Osteoblast (primary cell): ENCODE data around the gene SMIM21. TPM values are rescaled to one million over a fixed set of nuclear protein-coding genes. Genes with fewer than 3 reads are reported as not detected.
A peak's percentile ranks its signal among the peaks of the same experiment; 100 is the strongest.

Experiments used
- DNase-seq: peaks from one replicate; pipeline ENCODE4 v3.0.0; 2011; ENCODE audit warnings: low spot score, mixed read lengths; ENCODE audit not compliant: insufficient read length; ENCODE audit errors: missing footprints
- H2AFZ ChIP-seq: 2 replicates; pipeline ENCODE4 v1.6.0; 2011; ENCODE audit warnings: mild to moderate bottlenecking, low read length
- H3K27ac ChIP-seq: 2 replicates; pipeline ENCODE4 v1.5.1; 2011; ENCODE audit warnings: mild to moderate bottlenecking, low read depth, low read length, moderate library complexity
- H3K27me3 ChIP-seq: 2 replicates; pipeline ENCODE4 v1.6.0; 2012; ENCODE audit warnings: mild to moderate bottlenecking, control low read depth, inconsistent platforms, low read length, moderate library complexity; ENCODE audit not compliant: insufficient read depth
- H3K36me3 ChIP-seq: 2 replicates; pipeline ENCODE4 v1.5.1; 2011; ENCODE audit warnings: mild to moderate bottlenecking, low read length, control low read depth, moderate library complexity; ENCODE audit not compliant: insufficient read depth
- H3K4me1 ChIP-seq: 2 replicates; pipeline ENCODE4 v1.5.1; 2011; ENCODE audit warnings: mild to moderate bottlenecking, low read length, control low read depth, moderate library complexity; ENCODE audit not compliant: insufficient read depth
- H3K4me2 ChIP-seq: 2 replicates; pipeline ENCODE4 v1.6.0; 2011; ENCODE audit warnings: mild to moderate bottlenecking, low read length; ENCODE audit not compliant: insufficient read depth
- H3K4me3 ChIP-seq: fragments of 200-600 bp; sonication (generic); 3 replicates; pipeline ENCODE4 v1.5.1; 2012; ENCODE audit warnings: mild to moderate bottlenecking, low read length, inconsistent platforms; ENCODE audit not compliant: insufficient read depth
- H3K79me2 ChIP-seq: 2 replicates; pipeline ENCODE4 v1.6.0; 2012; ENCODE audit warnings: mild to moderate bottlenecking, low read length, control low read depth, inconsistent platforms; ENCODE audit not compliant: insufficient read depth
- H3K9me3 ChIP-seq: 2 replicates; pipeline ENCODE4 v1.5.1; 2011; ENCODE audit warnings: low read depth, low read length, control low read depth
- H4K20me1 ChIP-seq: 2 replicates; pipeline ENCODE4 v1.6.0; 2012; ENCODE audit warnings: mild to moderate bottlenecking, low read length, control low read depth; ENCODE audit not compliant: insufficient read depth
- CTCF ChIP-seq: IDR thresholded peaks from 2 replicates; pipeline ENCODE4 v1.5.1; 2011; ENCODE audit warnings: mild to moderate bottlenecking, low read depth, low read length, moderate library complexity; ENCODE audit errors: extremely low read depth
- total RNA-seq: library from RNA; depleted of rRNA; stranded (reverse); fragments of >200 nt; gene quantifications from 2 replicates; pipeline ENCODE4 v1.2.3, GENCODE V29; 2012

The SMIM21 gene
- total RNA-seq, 1 donor: not detected

GRCh38 chr18:75455249-75456198 lies 28.0 kb upstream of the SMIM21 start:
- peaks cover 10% of the 10 kb centered on the region for H3K4me1 ChIP-seq
- H3K79me2 ChIP-seq: no peaks in the 10 kb centered on the region
- TF ChIP-seq CTCF: no peak
- H3K36me3 ChIP-seq: no peaks in the 10 kb centered on the region
- H3K9me3 ChIP-seq: no peaks in the 10 kb centered on the region
- H3K4me3 ChIP-seq: peak overlapping the region; percentile 77
- peak overlapping the region; percentile 60 for H3K27ac ChIP-seq
- peak overlapping the region; percentile 91 for H2AFZ ChIP-seq
- H3K4me2 ChIP-seq: peak overlapping the region; percentile 95
- peak; percentile 83 for DNase-seq
- no peaks in the 10 kb centered on the region for H4K20me1 ChIP-seq
- no peaks in the 10 kb centered on the region for H3K27me3 ChIP-seq

GRCh38 chr18:75454022-75454795 lies 26.7 kb upstream of the SMIM21 start:
- Histone ChIP-seq H2AFZ (no peak overlapping the region), H3K4me2 (no peak overlapping the region), H3K36me3 (no peaks in the 10 kb centered on the region), H3K9me3 (no peaks in the 10 kb centered on the region), H3K4me1 (peaks cover 10% of the 10 kb centered on the region), H3K79me2 (no peaks in the 10 kb centered on the region), H3K27ac (no peak overlapping the region), H4K20me1 (no peaks in the 10 kb centered on the region), H3K4me3 (no peak overlapping the region), H3K27me3 (no peaks in the 10 kb centered on the region)
- DNase-seq: no peak
- TF ChIP-seq CTCF: no peak

GRCh38 chr18:75450906-75451305 lies 23.4 kb upstream of the SMIM21 start:
- DNase-seq: no peak
- peaks cover 2% of the 10 kb centered on the region for H3K4me1 ChIP-seq
- no peaks in the 10 kb centered on the region for H4K20me1 ChIP-seq
- no peak overlapping the region for H3K4me2 ChIP-seq
- H3K4me3 ChIP-seq: no peak overlapping the region
- no peak for TF ChIP-seq CTCF
- H2AFZ ChIP-seq: no peak overlapping the region
- H3K79me2 ChIP-seq: no peaks in the 10 kb centered on the region
- no peaks in the 10 kb centered on the region for H3K9me3 ChIP-seq
- H3K27me3 ChIP-seq: no peaks in the 10 kb centered on the region
- no peak overlapping the region for H3K27ac ChIP-seq
- no peaks in the 10 kb centered on the region for H3K36me3 ChIP-seq

- no peak for TF ChIP-seq CTCF
- Histone ChIP-seq H2AFZ (peak overlapping the region; percentile 38), H3K4me3 (no peak overlapping the region), H4K20me1 (no peaks in the 10 kb centered on the region), H3K9me3 (no peaks in the 10 kb centered on the region), H3K79me2 (no peaks in the 10 kb centered on the region), H3K4me1 (peaks cover 11% of the 10 kb centered on the region), H3K36me3 (no peaks in the 10 kb centered on the region), H3K27ac (no peak overlapping the region), H3K4me2 (no peak overlapping the region), H3K27me3 (no peaks in the 10 kb centered on the region)
- no peak for DNase-seq
These were observed 14.4 kb upstream of the SMIM21 start for GRCh38 chr18:75441896-75442295.
